Liver (tissue), 9 donors: ENCODE measurements around the gene INPP5A. TPM values are rescaled to one million over a fixed set of nuclear protein-coding genes. Genes with fewer than 3 reads are reported as not detected.

Source experiments
- DNase-seq: peaks from one replicate; pipeline ENCODE4 v3.0.0-alpha.2; 2017; ENCODE audit warnings: low spot score
- H3K27ac ChIP-seq, 2 donors: one replicate each; pipeline ENCODE4 v1.7.0; 2013; ENCODE audit warnings: inconsistent platforms in 2 of 2, low read length in 2 of 2, control low read depth in 1 of 2, low read depth in 1 of 2, mild to moderate bottlenecking in 1 of 2
- H3K27me3 ChIP-seq, 4 donors: one replicate each; pipeline versions ENCODE4 v1.6.1 to v1.7.0; 2013; ENCODE audit warnings: low read length in 3 of 4, inconsistent platforms in 1 of 4, mild to moderate bottlenecking in 1 of 4, moderate library complexity in 1 of 4; ENCODE audit not compliant: control insufficient read depth in 4 of 4, insufficient read depth in 4 of 4
- H3K36me3 ChIP-seq, 4 donors: one replicate each; pipeline versions ENCODE4 v1.6.1 to v1.7.0; 2013; ENCODE audit warnings: low read length in 3 of 4, mild to moderate bottlenecking in 3 of 4, low read depth in 1 of 4, moderate library complexity in 1 of 4; ENCODE audit not compliant: control insufficient read depth in 4 of 4, insufficient read depth in 3 of 4
- H3K4me1 ChIP-seq, 4 donors: one replicate each; pipeline versions ENCODE4 v1.6.1 to v1.7.0; 2013; ENCODE audit warnings: low read length in 3 of 4, mild to moderate bottlenecking in 3 of 4, moderate library complexity in 1 of 4; ENCODE audit not compliant: control insufficient read depth in 4 of 4, insufficient read depth in 4 of 4
- H3K4me3 ChIP-seq, 3 donors: one replicate each; pipeline versions ENCODE4 v1.6.1 to v1.7.0; 2013; ENCODE audit warnings: low read length in 3 of 3, control low read depth in 1 of 3, low read depth in 1 of 3, mild to moderate bottlenecking in 1 of 3
- H3K9ac ChIP-seq, 2 donors: one replicate each; pipeline ENCODE4 v1.7.0; 2013; ENCODE audit warnings: low read length in 2 of 2, mild to moderate bottlenecking in 2 of 2, moderate library complexity in 2 of 2, control low read depth in 1 of 2, low read depth in 1 of 2
- H3K9me3 ChIP-seq, 4 donors: one replicate each; pipeline versions ENCODE4 v1.6.1 to v1.7.0; 2013; ENCODE audit warnings: low read length in 3 of 4; ENCODE audit not compliant: control insufficient read depth in 4 of 4
- EGR1 ChIP-seq, 2 donors: IDR thresholded peaks; 2 replicates each; pipeline ENCODE4 v1.6.1; 2016 to 2018; ENCODE audit warnings: antibody characterized with exemption in 2 of 2, low read depth in 2 of 2
- FOXA2 ChIP-seq: IDR thresholded peaks from 2 replicates; pipeline ENCODE4 v1.6.1; 2016; ENCODE audit warnings: antibody characterized with exemption
- GABPA ChIP-seq, 2 donors: IDR thresholded peaks in 1 of 2; conservative IDR thresholded peaks in 1 of 2; 2 replicates each; pipeline ENCODE4 v1.6.1; 2016; ENCODE audit warnings: antibody characterized with exemption in 2 of 2, mild to moderate bottlenecking in 1 of 2, moderate library complexity in 1 of 2
- HNF4A ChIP-seq, 2 donors: conservative IDR thresholded peaks; 2 replicates each; pipeline ENCODE4 v1.6.1; 2016; ENCODE audit warnings: antibody characterized with exemption in 2 of 2, mild to moderate bottlenecking in 2 of 2
- JUND ChIP-seq, 2 donors: IDR thresholded peaks; 2 replicates each; pipeline ENCODE4 v1.6.1; 2016; ENCODE audit warnings: antibody characterized with exemption in 2 of 2
- RAD21 ChIP-seq, 2 donors: IDR thresholded peaks; 2 replicates each; pipeline ENCODE4 v1.6.1; 2016; ENCODE audit warnings: antibody characterized with exemption in 2 of 2, mild to moderate bottlenecking in 2 of 2
- RXRA ChIP-seq, 2 donors: IDR thresholded peaks; 2 replicates each; pipeline ENCODE4 v1.6.1; 2017 to 2018; ENCODE audit warnings: antibody characterized with exemption in 2 of 2, mild to moderate bottlenecking in 1 of 2
- SP1 ChIP-seq: IDR thresholded peaks from 2 replicates; pipeline ENCODE4 v1.6.1; 2018; ENCODE audit warnings: antibody characterized with exemption, mild to moderate bottlenecking
- TAF1 ChIP-seq: conservative IDR thresholded peaks from 2 replicates; pipeline ENCODE4 v1.6.1; 2016; ENCODE audit warnings: antibody characterized with exemption, mild to moderate bottlenecking
- WGBS: extraction: QIAGEN DNeasy Blood & Tissue Kit; methylation state at CpG from one replicate; pipeline ENCODE4 v1.1.7; 2013; 5-methylcytosine and 5-hydroxymethylcytosine counted together
- polyA plus RNA-seq, 2 donors: library from polyadenylated mRNA; stranded (reverse) in 1 of 2; unstranded in 1 of 2; fragments of 200-250 nt in 1 of 2; fragments of >200 nt in 1 of 2; fragmentation: Nextera tagmentation in 1 of 2; extraction: Ambion mirVana in 1 of 2; gene quantifications; one replicate each; pipeline versions ENCODE4 v1.2.1 to v1.2.3, GENCODE V29; 2013 to 2015
- total RNA-seq, 2 donors: library from RNA; depleted of rRNA; stranded (reverse); fragments of >200 nt; gene quantifications; one replicate each; pipeline ENCODE4 v1.2.3, GENCODE V29; 2014
- TF ChIP-seq, protein P1 (sequence below): IDR thresholded peaks from 2 replicates; pipeline ENCODE4 v1.6.1; 2016; ENCODE audit warnings: antibody characterized with exemption, mild to moderate bottlenecking
- TF ChIP-seq, protein P2 (sequence below): IDR thresholded peaks from 2 replicates; pipeline ENCODE4 v1.6.1; 2016; ENCODE audit warnings: antibody characterized with exemption
- TF ChIP-seq, protein P3 (sequence below): fragments of 150-350 bp; IDR thresholded peaks from 2 replicates; pipeline ENCODE4 v1.5.1; 2017; ENCODE audit warnings: improper control_type of control experiment, low read depth, low read length; ENCODE audit not compliant: missing input control
- TF ChIP-seq, protein P4 (sequence below): IDR thresholded peaks from 2 replicates; pipeline ENCODE4 v1.6.1; 2016; ENCODE audit warnings: antibody characterized with exemption
- donor health status: healthy.
- donor health status: healthy.
- donor health status: healthy.
- donor health status: healthy.
- donor health status: healthy.

The INPP5A gene
- total and polyA plus RNA-seq, 4 donors = 4.3 to 26.5 (median 10.9) TPM

DNA sequence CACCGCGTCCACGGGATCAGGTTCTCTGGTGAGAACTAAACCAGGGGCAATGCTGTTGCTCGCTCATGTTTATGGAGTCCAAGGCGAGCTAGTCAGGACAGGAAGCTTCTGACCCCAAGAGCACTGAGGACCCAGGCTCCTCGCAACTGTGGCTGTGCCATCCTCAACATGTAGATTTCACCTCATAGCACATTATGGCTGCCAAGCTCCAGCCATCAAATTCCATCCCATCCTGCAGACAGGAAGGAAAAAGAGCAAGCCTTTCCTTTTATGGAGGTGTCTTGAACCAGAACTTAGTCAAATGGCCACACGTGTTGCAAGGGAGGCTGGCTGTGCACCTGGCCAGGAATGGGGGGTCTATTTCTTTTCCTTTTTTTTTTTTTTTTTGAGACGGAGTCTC, 264.5 kb downstream of the INPP5A start (continued):
- TF ChIP-seq, protein P1, sequence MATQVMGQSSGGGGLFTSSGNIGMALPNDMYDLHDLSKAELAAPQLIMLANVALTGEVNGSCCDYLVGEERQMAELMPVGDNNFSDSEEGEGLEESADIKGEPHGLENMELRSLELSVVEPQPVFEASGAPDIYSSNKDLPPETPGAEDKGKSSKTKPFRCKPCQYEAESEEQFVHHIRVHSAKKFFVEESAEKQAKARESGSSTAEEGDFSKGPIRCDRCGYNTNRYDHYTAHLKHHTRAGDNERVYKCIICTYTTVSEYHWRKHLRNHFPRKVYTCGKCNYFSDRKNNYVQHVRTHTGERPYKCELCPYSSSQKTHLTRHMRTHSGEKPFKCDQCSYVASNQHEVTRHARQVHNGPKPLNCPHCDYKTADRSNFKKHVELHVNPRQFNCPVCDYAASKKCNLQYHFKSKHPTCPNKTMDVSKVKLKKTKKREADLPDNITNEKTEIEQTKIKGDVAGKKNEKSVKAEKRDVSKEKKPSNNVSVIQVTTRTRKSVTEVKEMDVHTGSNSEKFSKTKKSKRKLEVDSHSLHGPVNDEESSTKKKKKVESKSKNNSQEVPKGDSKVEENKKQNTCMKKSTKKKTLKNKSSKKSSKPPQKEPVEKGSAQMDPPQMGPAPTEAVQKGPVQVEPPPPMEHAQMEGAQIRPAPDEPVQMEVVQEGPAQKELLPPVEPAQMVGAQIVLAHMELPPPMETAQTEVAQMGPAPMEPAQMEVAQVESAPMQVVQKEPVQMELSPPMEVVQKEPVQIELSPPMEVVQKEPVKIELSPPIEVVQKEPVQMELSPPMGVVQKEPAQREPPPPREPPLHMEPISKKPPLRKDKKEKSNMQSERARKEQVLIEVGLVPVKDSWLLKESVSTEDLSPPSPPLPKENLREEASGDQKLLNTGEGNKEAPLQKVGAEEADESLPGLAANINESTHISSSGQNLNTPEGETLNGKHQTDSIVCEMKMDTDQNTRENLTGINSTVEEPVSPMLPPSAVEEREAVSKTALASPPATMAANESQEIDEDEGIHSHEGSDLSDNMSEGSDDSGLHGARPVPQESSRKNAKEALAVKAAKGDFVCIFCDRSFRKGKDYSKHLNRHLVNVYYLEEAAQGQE = no peak
- TF ChIP-seq RXRA (IDR thresholded peaks at IDR 0.05) = no peak

DNA sequence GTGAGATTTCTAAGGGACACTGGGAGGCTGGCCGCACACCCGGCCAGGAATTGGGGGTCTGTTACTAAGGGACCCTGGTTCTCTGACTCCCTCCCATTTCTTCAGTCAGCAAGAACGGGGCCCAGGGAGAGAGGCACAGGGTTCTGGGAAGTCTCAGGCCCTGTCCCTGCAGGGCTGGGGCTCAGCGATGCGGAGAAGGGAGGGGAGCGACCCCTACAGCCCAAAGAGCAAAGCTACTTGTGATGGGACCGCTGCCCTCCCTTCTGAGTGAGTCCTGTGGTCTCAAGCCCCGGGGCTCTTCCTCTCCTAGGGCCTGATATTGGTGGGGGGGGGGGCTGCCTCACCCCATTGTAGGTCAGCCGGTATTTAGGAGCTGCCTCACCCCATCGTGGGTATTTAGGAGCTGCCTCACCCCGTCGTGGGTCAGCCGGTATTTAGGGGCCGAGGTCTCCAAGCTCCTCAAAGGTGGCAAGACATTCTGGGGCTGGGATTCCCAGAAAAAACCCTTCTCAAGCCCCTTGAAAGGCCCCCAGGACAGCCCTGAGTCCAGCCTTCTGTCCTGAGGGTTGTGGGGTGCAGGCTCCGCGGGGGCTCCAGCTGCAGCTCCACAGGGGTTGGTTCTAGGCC, 265.2 kb downstream of the INPP5A start:
- no peaks in the 10 kb centered on the region for H3K36me3 ChIP-seq
- H3K9ac ChIP-seq = no peak overlapping the region
- H3K4me1 ChIP-seq = no peaks in the 10 kb centered on the region
- H3K4me3 ChIP-seq = no peak overlapping the region
- DNase-seq = no peak
- 85% methylated on average over 16 of the region's 16 CpGs for WGBS
- peaks cover 0 to 5% (median 1%) of the 10 kb centered on the region in 4 donors for H3K9me3 ChIP-seq
- TF ChIP-seq RXRA (IDR thresholded peaks at IDR 0.05) (no peak), FOXA2 (no peak), TAF1 (no peak), GABPA (IDR thresholded peaks at IDR 0.05 in 1 of 2, conservative IDR thresholded peaks at IDR 0.05 in 1 of 2) (no peak), HNF4A (conservative IDR thresholded peaks at IDR 0.05) (no peak)
- TF ChIP-seq, protein P2, sequence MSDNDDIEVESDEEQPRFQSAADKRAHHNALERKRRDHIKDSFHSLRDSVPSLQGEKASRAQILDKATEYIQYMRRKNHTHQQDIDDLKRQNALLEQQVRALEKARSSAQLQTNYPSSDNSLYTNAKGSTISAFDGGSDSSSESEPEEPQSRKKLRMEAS = no peak
- TF ChIP-seq, protein P3, sequence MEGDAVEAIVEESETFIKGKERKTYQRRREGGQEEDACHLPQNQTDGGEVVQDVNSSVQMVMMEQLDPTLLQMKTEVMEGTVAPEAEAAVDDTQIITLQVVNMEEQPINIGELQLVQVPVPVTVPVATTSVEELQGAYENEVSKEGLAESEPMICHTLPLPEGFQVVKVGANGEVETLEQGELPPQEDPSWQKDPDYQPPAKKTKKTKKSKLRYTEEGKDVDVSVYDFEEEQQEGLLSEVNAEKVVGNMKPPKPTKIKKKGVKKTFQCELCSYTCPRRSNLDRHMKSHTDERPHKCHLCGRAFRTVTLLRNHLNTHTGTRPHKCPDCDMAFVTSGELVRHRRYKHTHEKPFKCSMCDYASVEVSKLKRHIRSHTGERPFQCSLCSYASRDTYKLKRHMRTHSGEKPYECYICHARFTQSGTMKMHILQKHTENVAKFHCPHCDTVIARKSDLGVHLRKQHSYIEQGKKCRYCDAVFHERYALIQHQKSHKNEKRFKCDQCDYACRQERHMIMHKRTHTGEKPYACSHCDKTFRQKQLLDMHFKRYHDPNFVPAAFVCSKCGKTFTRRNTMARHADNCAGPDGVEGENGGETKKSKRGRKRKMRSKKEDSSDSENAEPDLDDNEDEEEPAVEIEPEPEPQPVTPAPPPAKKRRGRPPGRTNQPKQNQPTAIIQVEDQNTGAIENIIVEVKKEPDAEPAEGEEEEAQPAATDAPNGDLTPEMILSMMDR = no peak
- no peaks in the 10 kb centered on the region for H3K27me3 ChIP-seq
- H3K27ac ChIP-seq = no peak overlapping the region

DNA sequence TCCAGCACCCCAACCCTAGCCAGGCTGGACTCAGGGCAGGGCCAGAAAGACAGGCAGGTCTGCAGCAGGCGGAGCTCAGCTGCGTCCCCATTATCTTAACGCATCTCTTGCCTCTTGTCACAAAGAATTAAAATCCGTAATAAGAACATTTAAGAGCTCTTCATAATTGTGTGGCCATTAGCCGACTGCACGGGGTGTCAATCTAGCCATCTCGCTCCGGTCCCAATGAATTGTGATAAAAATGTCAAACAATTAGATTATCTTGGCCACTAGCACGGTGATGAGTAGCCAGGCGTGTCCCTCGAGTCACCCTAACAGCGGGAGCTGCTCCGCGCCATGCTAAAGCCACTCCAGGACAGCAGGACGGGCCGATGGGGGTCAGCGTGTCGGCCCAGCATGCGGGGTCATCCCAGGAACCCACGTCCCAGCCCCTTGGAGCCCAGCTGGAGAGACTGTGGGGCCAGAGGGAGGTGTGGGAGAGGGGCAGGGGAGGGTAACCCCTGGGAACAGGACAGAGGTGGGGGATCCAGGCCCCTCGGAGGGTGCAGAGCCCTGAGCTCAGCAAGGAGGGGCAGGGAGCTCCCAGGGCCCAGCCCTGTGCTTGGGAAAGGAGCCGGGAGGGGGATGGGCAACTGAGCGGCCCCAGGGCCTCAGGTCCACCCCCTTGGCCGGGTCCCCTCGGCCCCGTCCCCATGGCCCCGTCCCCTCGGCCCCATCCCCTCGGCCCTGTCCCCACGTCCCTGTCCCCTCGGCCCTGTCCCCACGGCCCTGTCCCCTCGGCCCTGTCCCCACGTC, 266.0 kb downstream of the INPP5A start:
- H3K4me3 ChIP-seq = no peak overlapping the region
- H3K9me3 ChIP-seq = peaks cover 0 to 5% (median 1%) of the 10 kb centered on the region in 4 donors
- H3K36me3 ChIP-seq = no peaks in the 10 kb centered on the region
- 83% methylated on average over 34 of the region's 34 CpGs for WGBS
- no peaks in the 10 kb centered on the region for H3K4me1 ChIP-seq
- no peak for TF ChIP-seq TAF1
- TF ChIP-seq JUND (IDR thresholded peaks at IDR 0.05) = no peak
- no peak for TF ChIP-seq SP1
- TF ChIP-seq, protein P4, sequence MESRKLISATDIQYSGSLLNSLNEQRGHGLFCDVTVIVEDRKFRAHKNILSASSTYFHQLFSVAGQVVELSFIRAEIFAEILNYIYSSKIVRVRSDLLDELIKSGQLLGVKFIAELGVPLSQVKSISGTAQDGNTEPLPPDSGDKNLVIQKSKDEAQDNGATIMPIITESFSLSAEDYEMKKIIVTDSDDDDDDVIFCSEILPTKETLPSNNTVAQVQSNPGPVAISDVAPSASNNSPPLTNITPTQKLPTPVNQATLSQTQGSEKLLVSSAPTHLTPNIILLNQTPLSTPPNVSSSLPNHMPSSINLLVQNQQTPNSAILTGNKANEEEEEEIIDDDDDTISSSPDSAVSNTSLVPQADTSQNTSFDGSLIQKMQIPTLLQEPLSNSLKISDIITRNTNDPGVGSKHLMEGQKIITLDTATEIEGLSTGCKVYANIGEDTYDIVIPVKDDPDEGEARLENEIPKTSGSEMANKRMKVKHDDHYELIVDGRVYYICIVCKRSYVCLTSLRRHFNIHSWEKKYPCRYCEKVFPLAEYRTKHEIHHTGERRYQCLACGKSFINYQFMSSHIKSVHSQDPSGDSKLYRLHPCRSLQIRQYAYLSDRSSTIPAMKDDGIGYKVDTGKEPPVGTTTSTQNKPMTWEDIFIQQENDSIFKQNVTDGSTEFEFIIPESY = no peak
- TF ChIP-seq, protein P3 = no peak
- no peak for TF ChIP-seq GABPA (IDR thresholded peaks at IDR 0.05 in 1 of 2, conservative IDR thresholded peaks at IDR 0.05 in 1 of 2)
- TF ChIP-seq EGR1 (IDR thresholded peaks at IDR 0.05; ENCODE audit: low read depth in 2 of 2) = no peak
- TF ChIP-seq RAD21 (IDR thresholded peaks at IDR 0.05) = no peak
- H3K27ac ChIP-seq = no peak overlapping the region
- DNase-seq = no peak
- no peaks in the 10 kb centered on the region for H3K27me3 ChIP-seq
- H3K9ac ChIP-seq = no peak overlapping the region
